Testis (tissue), 3 donors: ENCODE data around the gene AQP3. TPM values are rescaled to one million over a fixed set of nuclear protein-coding genes. Genes with fewer than 3 reads are reported as not detected.

Experiments
- DNase-seq: peaks from one replicate; pipeline ENCODE4 v3.0.0-alpha.2; 2019
- H3K27ac ChIP-seq, 2 donors: fragments of 200-600 bp; sonication (generic); one replicate each; pipeline ENCODE4 v1.5.1; 2019
- H3K27me3 ChIP-seq: fragments of 200-600 bp; sonication (generic); one replicate; pipeline ENCODE4 v1.5.1; 2019
- H3K36me3 ChIP-seq: fragments of 200-600 bp; sonication (generic); one replicate; pipeline ENCODE4 v1.5.1; 2017; ENCODE audit warnings: low read depth; ENCODE audit errors: missing control alignments
- H3K4me1 ChIP-seq: fragments of 200-600 bp; sonication (generic); one replicate; pipeline ENCODE4 v1.5.1; 2019
- H3K4me3 ChIP-seq, 2 donors: fragments of 200-600 bp; sonication (generic); one replicate each; pipeline ENCODE4 v1.5.1; 2017 to 2019
- H3K9me3 ChIP-seq: fragments of 200-600 bp; sonication (generic); one replicate; pipeline ENCODE4 v1.5.1; 2017
- POLR2A ChIP-seq: fragments of 450-650 bp; IDR thresholded peaks from one replicate; pipeline ENCODE4 v1.6.1; 2017; ENCODE audit warnings: antibody characterized with exemption, mild to moderate bottlenecking, moderate library complexity
- WGBS, 2 donors: methylation state at CpG; one replicate each; pipeline ENCODE4 v1.1.5; 2018; 5-methylcytosine and 5-hydroxymethylcytosine counted together
- intact Hi-C: fragments of 100-400 bp; cut with DNase I; formaldehyde crosslinking; loops from one replicate; pipeline ENCODE4 v1.15.1; 2023; ENCODE audit warnings: low total_unique reads
- polyA plus RNA-seq: library from polyadenylated mRNA; stranded (reverse); fragments of 350-450 nt; fragmentation: Illumina TruSeq; extraction: RNeasy Lipid Tissue Mini Kit (QIAGEN cat#74804); gene quantifications from one replicate; pipeline ENCODE4 v1.2.3, GENCODE V29; 2014; ENCODE audit warnings: low read depth, low replicate concordance; ENCODE audit not compliant: insufficient read depth
- total RNA-seq, 2 donors: library from RNA; depleted of rRNA; stranded (reverse); fragments of >200 nt; gene quantifications; one replicate each; pipeline ENCODE4 v1.2.3, GENCODE V29; 2016
- TF ChIP-seq, protein P1 (sequence below), 3 experiments: fragments of 450-650 bp in 2 of 3; fragments of 200-600 bp in 1 of 3; sonication (generic) in 1 of 3; IDR thresholded peaks; one replicate each; pipeline ENCODE4 v1.5.1; 2016 to 2019; ENCODE audit warnings: antibody characterized with exemption in 3 of 3, mild to moderate bottlenecking in 2 of 3, moderate library complexity in 1 of 3

The AQP3 gene
- total and polyA plus RNA-seq, 3 donors from 2014 or later, result 4.6 to 9.0 (median 6.3) TPM

DNA sequence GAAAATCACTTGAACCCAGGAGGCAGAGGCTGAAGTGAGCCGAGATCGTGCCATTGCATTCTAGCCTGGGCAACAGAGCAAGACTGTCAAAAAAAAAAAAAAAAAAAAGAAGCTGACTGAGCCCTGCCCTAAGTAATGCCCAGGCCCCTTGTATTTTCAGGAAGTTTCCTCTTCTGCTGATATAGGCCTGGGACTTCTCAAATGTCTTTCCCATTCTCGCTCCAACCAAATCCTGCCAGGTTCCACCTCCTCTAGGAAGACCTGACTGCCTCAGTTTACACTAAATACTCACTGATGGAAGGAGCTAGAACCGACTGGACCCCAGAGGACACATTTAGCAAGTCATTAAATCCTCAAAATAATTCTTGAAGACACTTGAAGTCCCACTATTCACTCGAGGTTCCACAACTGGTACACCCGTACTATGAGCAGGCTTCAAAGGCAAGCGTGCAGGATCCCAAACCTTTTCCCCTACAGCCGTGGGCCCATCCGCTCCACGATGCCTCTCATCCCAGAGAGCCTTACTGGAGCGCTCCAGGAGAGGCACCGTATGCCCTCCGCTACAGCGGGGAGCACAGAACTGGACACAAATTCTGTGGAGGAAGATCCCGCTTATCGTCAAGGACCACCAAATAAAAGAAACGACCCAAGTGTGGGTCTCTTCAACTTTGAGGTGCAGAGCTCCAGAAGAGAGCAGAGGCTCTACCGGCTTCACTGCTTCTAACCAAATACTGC is 25.7 kb upstream of the AQP3 start:
- TF ChIP-seq, protein P1, sequence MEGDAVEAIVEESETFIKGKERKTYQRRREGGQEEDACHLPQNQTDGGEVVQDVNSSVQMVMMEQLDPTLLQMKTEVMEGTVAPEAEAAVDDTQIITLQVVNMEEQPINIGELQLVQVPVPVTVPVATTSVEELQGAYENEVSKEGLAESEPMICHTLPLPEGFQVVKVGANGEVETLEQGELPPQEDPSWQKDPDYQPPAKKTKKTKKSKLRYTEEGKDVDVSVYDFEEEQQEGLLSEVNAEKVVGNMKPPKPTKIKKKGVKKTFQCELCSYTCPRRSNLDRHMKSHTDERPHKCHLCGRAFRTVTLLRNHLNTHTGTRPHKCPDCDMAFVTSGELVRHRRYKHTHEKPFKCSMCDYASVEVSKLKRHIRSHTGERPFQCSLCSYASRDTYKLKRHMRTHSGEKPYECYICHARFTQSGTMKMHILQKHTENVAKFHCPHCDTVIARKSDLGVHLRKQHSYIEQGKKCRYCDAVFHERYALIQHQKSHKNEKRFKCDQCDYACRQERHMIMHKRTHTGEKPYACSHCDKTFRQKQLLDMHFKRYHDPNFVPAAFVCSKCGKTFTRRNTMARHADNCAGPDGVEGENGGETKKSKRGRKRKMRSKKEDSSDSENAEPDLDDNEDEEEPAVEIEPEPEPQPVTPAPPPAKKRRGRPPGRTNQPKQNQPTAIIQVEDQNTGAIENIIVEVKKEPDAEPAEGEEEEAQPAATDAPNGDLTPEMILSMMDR (IDR thresholded peaks at IDR 0.05), result no peak
- no peak for TF ChIP-seq POLR2A
- H3K36me3 ChIP-seq, result no peaks in the 10 kb centered on the region
- H3K4me3 ChIP-seq, result peak overlapping the region; percentile 61 to 84
- no peak overlapping the region for H3K27ac ChIP-seq
- intact Hi-C loops, result no loop called here
- H3K9me3 ChIP-seq, result no peaks in the 10 kb centered on the region
- no peaks in the 10 kb centered on the region for H3K27me3 ChIP-seq
- 9 to 10% methylated on average over 18 of the region's 18 CpGs for WGBS, 2 donors
- no peak for DNase-seq
- H3K4me1 ChIP-seq, result peaks cover 14% of the 10 kb centered on the region

DNA sequence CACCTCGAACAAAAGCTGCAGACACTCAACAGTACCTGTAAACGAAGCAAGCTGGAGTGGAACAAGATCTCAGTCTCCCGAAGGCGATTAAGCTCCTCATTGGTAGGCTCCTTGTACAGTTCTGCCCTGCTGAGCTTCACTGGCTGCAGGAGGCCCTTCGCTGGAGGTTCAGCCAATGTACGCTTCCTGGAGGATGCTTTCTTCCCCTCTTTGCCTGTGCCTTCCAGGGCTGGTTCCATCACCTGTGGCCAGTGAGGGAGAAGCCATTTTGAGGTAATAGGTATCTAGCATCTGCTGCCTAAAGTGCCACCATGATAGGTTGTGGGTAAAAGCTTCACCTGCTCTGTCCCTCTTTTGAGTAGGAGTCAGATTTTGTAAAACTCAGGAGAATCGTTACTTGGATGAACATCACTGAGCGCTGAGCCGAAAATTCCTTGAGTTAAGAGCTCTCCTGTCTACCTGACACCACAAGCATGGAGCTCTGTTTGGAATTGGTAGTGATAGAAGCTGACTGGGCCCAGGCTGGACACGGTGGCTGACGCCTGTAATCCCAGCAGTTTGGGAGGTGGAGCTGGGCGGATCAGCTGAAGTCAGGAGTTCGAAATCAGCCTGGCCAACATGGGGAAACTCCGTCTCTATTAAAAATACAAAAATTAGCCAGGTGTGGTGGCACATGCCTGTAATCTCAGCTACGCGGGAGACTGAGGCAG is 24.9 kb upstream of the AQP3 start:
- no peak overlapping the region for H3K27ac ChIP-seq
- intact Hi-C loops, result no loop called here
- H3K36me3 ChIP-seq, result no peaks in the 10 kb centered on the region

DNA sequence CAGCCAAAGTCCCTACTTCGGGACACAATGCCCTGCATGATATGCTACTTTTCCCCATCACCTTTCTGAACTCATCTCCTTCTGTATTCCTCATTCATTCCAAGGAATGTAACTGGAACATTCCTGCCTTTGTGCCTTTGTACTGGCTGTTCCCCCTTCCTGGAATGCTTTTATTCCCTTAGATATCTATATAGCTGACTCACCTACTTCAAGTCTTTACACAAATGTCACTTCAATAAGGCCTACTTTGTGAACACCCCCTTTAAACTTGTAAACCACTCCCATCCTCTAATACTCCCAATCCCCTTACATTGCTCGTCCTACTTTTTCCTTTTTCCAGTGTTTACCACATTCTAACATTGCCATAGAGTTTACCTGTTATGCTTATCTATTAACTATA is 24.0 kb upstream of the AQP3 start:
- Histone ChIP-seq H3K36me3 (no peaks in the 10 kb centered on the region), H3K9me3 (no peaks in the 10 kb centered on the region), H3K27me3 (no peaks in the 10 kb centered on the region), H3K27ac (no peak overlapping the region), H3K4me1 (peaks cover 14% of the 10 kb centered on the region), H3K4me3 (no peak overlapping the region)
- TF ChIP-seq, protein P1 (IDR thresholded peaks at IDR 0.05), result no peak
- no peak for TF ChIP-seq POLR2A
- WGBS, 2 donors, result 87 to 89% methylated on average over 2 of the region's 2 CpGs
- intact Hi-C loops, result no loop called here
- DNase-seq, result no peak

More for the DNA sequence above, 24.9 kb upstream of the AQP3 start:
- Histone ChIP-seq H3K4me1 (peaks cover 14% of the 10 kb centered on the region), H3K27me3 (no peaks in the 10 kb centered on the region), H3K4me3 (no peak overlapping the region), H3K9me3 (no peaks in the 10 kb centered on the region)
- TF ChIP-seq, protein P1 (IDR thresholded peaks at IDR 0.05), result no peak
- no peak for TF ChIP-seq POLR2A
- no peak for DNase-seq
- WGBS, 2 donors, result 75 to 82% methylated on average over 11 to 16 of the region's 16 CpGs

DNA sequence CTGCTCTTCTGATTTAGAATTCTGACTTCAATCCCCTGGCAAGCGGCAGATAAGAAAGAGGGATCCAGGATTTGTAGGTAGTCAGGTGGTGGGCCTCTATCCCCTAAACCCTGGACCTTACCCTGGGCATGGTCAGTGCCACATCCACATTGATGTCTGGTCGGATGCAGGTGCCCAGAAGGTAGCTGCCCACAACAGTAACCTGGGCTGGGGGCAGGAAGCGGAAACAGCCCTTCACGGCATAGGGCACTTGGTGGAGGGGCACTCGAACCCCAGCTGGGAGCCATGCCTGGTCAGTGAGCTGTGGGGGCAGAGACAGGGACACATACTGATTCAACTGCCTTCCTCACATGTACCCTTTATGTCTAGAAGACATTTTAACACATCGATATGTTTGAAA is 22.5 kb upstream of the AQP3 start:
- Histone ChIP-seq H3K27me3 (no peaks in the 10 kb centered on the region), H3K36me3 (no peaks in the 10 kb centered on the region), H3K9me3 (no peaks in the 10 kb centered on the region), H3K27ac (no peak overlapping the region), H3K4me1 (peaks cover 14% of the 10 kb centered on the region), H3K4me3 (no peak overlapping the region)
- 89 to 97% methylated on average over 6 of the region's 6 CpGs for whole genome bisulfite sequencing, 2 donors
- TF ChIP-seq, protein P1 (IDR thresholded peaks at IDR 0.05), result no peak
- TF ChIP-seq POLR2A, result no peak
- intact Hi-C loops, result no loop called here
- DNase-seq, result no peak
